Gastrocnemius medialis (tissue), 4 donors: ENCODE measurements around the gene TAF1D. TPM values are rescaled to one million over a fixed set of nuclear protein-coding genes. Genes with fewer than 3 reads are reported as not detected.
A peak's percentile ranks its signal among the peaks of the same experiment; 100 is the strongest.
"Not testable (repeated sequence)": the region's sequence is repeated elsewhere in the genome, so short reads cannot be mapped to it uniquely, and the experiment has no call there.

Experiments
- ATAC-seq, 2 donors: fragments of 150-250 bp; one replicate each; pipeline ENCODE4 v1.9.1; 2016
- DNase-seq, 2 donors: peaks; one replicate each; pipeline ENCODE4 v3.0.0-alpha.2; 2019
- H3K27ac ChIP-seq, 4 donors: fragments of 200-600 bp; sonication (generic); 1 replicate in 1 of 4; 2 replicates in 3 of 4; pipeline ENCODE4 v1.5.1; 2016 to 2018; ENCODE audit warnings: mild to moderate bottlenecking in 2 of 4, moderate library complexity in 1 of 4
- H3K27me3 ChIP-seq, 3 donors: fragments of 200-600 bp; sonication (generic) in 2 of 3; 1 replicate in 1 of 3; 2 replicates in 2 of 3; pipeline versions ENCODE4 v1.5.1 to v1.6.0; 2016 to 2019; ENCODE audit warnings: mild to moderate bottlenecking in 1 of 3, moderate library complexity in 1 of 3
- H3K36me3 ChIP-seq, 2 donors: fragments of 200-600 bp; sonication (generic) in 1 of 2; one replicate each; pipeline ENCODE4 v1.5.1; 2017 to 2018
- H3K4me1 ChIP-seq, 2 donors: fragments of 200-600 bp; sonication (generic) in 1 of 2; one replicate each; pipeline ENCODE4 v1.5.1; 2016 to 2017; ENCODE audit warnings: mild to moderate bottlenecking in 2 of 2
- H3K4me3 ChIP-seq, 4 donors: fragments of 200-600 bp; sonication (generic) in 3 of 4; 1 replicate in 1 of 4; 2 replicates in 3 of 4; pipeline ENCODE4 v1.5.1; 2016 to 2019; ENCODE audit warnings: mild to moderate bottlenecking in 2 of 4
- H3K9me3 ChIP-seq, 3 donors: fragments of 200-600 bp; sonication (generic) in 2 of 3; 1 replicate in 1 of 3; 2 replicates in 2 of 3; pipeline ENCODE4 v1.5.1; 2016 to 2019
- CTCF ChIP-seq, 5 experiments: fragments of 450-650 bp in 3 of 5; fragments of 200-600 bp in 2 of 5; sonication (generic) in 2 of 5; IDR thresholded peaks in 4 of 5; conservative IDR thresholded peaks in 1 of 5; 1 replicate in 4 of 5; 2 replicates in 1 of 5; pipeline ENCODE4 v1.5.1; 2016 to 2019; ENCODE audit warnings: antibody characterized with exemption in 5 of 5, mild to moderate bottlenecking in 3 of 5, moderate library complexity in 3 of 5
- POLR2A ChIP-seq, 2 donors: fragments of 450-650 bp; IDR thresholded peaks; one replicate each; pipeline ENCODE4 v1.6.1; 2017; ENCODE audit warnings: antibody characterized with exemption in 2 of 2, mild to moderate bottlenecking in 2 of 2, moderate library complexity in 2 of 2
- in situ Hi-C, 4 donors: fragments of 200-750 bp; cut with MboI; loops; one replicate each; pipeline versions ENCODE4 v1.15.0 to v1.8.0; 2017; ENCODE audit warnings: low sequenced_read_pairs in 4 of 4
- intact Hi-C: fragments of 100-400 bp; cut with DNase I; formaldehyde crosslinking; loops from one replicate; pipeline ENCODE4 v1.15.1; 2023; ENCODE audit warnings: low total_unique reads
- total RNA-seq, 4 donors: library from RNA; depleted of rRNA; stranded (reverse); fragments of >200 nt; gene quantifications; one replicate each; pipeline versions ENCODE4 v1.1.0 to v1.2.3, GENCODE V29; 2016

The TAF1D gene
- total RNA-seq, 4 donors from 2014 or later = 42.6 to 85.5 (median 55.0) TPM

DNA sequence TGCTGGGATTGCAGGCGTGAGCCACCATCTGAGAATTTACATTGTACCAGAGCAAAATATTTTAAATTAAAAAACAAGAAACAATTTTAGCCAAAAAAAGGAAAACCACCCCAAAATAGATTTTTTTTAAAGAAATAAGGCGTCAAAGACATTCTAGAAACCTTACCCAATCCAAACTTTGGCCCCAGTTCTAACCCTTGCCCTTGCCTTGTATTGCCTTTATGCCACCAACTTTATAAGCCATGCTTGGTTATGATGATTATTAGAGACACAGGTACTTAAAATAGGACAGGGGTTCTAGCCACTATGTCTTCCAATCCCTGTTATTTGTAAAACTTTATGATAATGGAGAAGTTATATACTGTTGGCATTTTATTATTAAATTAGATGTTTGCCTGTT lies 11.9 kb upstream of the TAF1D start:
- intact Hi-C loops = no loop called here
- H3K9me3 ChIP-seq = no peaks in the 10 kb centered on the region
- in situ Hi-C loops = no loop called here
- no peak overlapping the region for H3K4me3 ChIP-seq
- no peaks in the 10 kb centered on the region for H3K27me3 ChIP-seq
- no peak for ATAC-seq
- no peak overlapping the region for H3K27ac ChIP-seq
- no peaks in the 10 kb centered on the region for H3K4me1 ChIP-seq
- H3K36me3 ChIP-seq = peaks cover 0 to 49% of the 10 kb centered on the region in 2 donors
- no peak for TF ChIP-seq POLR2A (IDR thresholded peaks at IDR 0.05)
- no peak for DNase-seq

GRCh38 chr11:93751001-93751400 lies 9.7 kb upstream of the TAF1D start:
- Histone ChIP-seq H3K4me3 (no peak overlapping the region), H3K4me1 (peaks cover 3 to 10% of the 10 kb centered on the region in 2 donors), H3K36me3 (peaks cover 0 to 27% of the 10 kb centered on the region in 2 donors), H3K27ac (no peak overlapping the region), H3K27me3 (no peaks in the 10 kb centered on the region), H3K9me3 (no peaks in the 10 kb centered on the region)
- DNase-seq (no peak), ATAC-seq (no peak)
- in situ Hi-C loops (no loop called here), intact Hi-C loops (no loop called here)
- TF ChIP-seq POLR2A (IDR thresholded peaks at IDR 0.05) = no peak
- no peak for TF ChIP-seq CTCF (IDR thresholded peaks at IDR 0.05 in 4 of 5, conservative IDR thresholded peaks at IDR 0.05 in 1 of 5)

DNA sequence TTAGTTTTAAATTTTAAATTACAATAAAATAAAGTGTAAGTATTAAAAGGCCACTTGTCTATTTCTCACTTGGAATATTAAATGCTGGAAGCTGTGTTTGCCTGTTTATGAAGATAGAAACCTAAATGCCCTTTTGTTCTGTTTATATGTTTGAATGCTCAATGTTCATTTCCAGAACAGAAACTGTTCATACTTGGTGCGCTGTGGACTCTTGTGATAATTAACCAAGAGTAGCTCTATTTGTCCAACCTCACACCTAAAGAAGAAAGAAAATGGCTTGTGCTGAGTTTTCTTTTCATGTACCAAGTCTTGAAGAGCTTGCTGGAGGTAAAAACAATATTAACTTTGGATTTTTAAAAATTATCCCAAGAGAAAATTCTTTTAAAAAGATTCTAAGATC lies 5.8 kb upstream of the TAF1D start:
- TF ChIP-seq CTCF (IDR thresholded peaks at IDR 0.05 in 4 of 5, conservative IDR thresholded peaks at IDR 0.05 in 1 of 5) (no peak), POLR2A (IDR thresholded peaks at IDR 0.05) (no peak)
- ATAC-seq = no peak
- Histone ChIP-seq H3K4me1 (peaks cover 22 to 28% of the 10 kb centered on the region in 2 donors), H3K9me3 (no peaks in the 10 kb centered on the region), H3K36me3 (peaks cover 0 to 4% of the 10 kb centered on the region in 2 donors), H3K27ac (no peak overlapping the region), H3K4me3 (no peak overlapping the region), H3K27me3 (no peaks in the 10 kb centered on the region)
- intact Hi-C loops (loop anchor here (10.0 kb wide), 1 partner anchor 222 kb away; no protein-coding TSS in a partner anchor), in situ Hi-C loops (loop anchor here in 1 of 4 donors (25.0 kb wide), 1 partner anchor 740 kb away; the partner anchor contains the start of genes ANKRD49 and MRE11)
- no peak for DNase-seq

DNA sequence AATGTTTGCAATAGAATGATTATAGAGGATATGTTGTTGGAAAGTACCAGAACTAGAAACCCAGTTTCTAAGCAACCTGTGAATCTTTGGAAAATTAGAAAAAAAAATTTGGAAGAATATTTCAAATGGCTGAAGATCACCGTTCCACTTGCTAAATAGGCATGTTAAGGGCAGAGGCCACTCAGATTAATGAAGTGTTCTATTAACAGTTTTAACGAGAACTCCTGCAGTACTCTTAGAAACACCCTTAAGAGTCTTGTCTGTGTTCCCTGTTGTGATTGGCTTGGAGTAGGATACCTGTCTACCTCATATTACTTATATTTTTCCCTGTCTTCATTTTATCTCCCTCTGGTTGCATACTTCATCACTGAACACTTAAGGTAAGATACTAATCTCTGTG lies 4.8 kb upstream of the TAF1D start:
- intact Hi-C loops (loop anchor here (10.0 kb wide), 1 partner anchor 221 kb away; no protein-coding TSS in a partner anchor), in situ Hi-C loops (loop anchor here in 1 of 4 donors (25.0 kb wide), 1 partner anchor 741 kb away; the partner anchor contains the start of genes ANKRD49 and MRE11)
- no peak for DNase-seq
- Histone ChIP-seq H3K4me3 (no peak overlapping the region), H3K4me1 (peaks cover 22 to 28% of the 10 kb centered on the region in 2 donors), H3K36me3 (peaks cover 0 to 4% of the 10 kb centered on the region in 2 donors), H3K27me3 (no peaks in the 10 kb centered on the region), H3K9me3 (no peaks in the 10 kb centered on the region), H3K27ac (peak overlapping the region in 3 of 4 donors; percentile 91 to 99 (median 95))
- no peak for ATAC-seq
- TF ChIP-seq POLR2A (IDR thresholded peaks at IDR 0.05) (no peak), CTCF (IDR thresholded peaks at IDR 0.05 in 4 of 5, conservative IDR thresholded peaks at IDR 0.05 in 1 of 5) (no peak)

DNA sequence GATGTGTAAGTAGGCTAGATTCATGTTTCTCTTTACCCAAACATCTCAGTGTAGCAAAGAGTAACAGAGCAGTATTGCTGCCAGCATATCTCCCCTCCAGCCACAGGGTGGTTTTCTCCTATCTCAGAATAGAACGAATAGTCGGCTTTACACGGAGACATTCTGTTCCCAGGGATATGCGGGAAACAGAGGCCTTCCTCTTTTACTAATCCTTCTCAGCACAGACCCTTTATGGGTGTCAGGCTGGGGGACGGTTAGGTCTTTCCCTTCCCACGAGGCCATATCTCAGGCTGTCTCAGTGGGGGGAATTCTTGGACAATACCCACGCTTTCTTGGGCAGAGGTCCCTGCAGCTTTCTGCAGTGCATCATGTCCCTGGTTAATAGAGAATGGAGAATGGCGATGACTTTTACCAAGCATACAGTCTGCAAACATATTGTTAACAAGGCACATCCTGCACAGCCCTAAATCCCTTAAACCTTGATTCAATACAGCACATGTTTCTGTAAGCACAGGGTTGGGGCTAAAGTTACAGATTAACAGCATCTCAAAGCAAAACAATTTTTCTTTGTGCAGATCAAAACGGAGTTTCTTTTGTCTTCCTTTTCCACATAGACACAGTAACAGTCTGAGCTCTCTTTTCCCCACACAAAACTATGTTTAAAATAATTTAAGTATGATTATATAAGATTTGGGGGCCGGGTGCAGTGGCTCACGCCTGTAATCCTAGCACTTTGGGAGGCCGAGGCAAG lies 3.9 kb upstream of the TAF1D start:
- H3K27me3 ChIP-seq, H3K9me3 ChIP-seq, ATAC-seq, H3K36me3 ChIP-seq, DNase-seq: not testable (repeated sequence)
- peaks cover 25 to 28% of the 10 kb centered on the region in 2 donors for H3K4me1 ChIP-seq
- H3K27ac ChIP-seq = peak overlapping the region; percentile 91 to 99 (median 94)
- peak overlapping the region in 1 of 4 donors; percentile 19 for H3K4me3 ChIP-seq
- in situ Hi-C loops (loop anchor here in 1 of 4 donors (25.0 kb wide), 1 partner anchor 742 kb away; the partner anchor contains the start of genes ANKRD49 and MRE11), intact Hi-C loops (loop anchor here (10.0 kb wide), 1 partner anchor 220 kb away; no protein-coding TSS in a partner anchor)
